DND-41 (cell line): ENCODE results near the gene WDPCP.

Source experiments
- EZH2 ChIP-seq: IDR thresholded peaks from 3 replicates; pipeline ENCODE4 v1.6.1; 2012; ENCODE audit warnings: borderline replicate concordance, low read depth, mild to moderate bottlenecking, moderate library complexity, low read length, inconsistent platforms; ENCODE audit not compliant: severe bottlenecking
- TF ChIP-seq, protein P1 (sequence below): IDR thresholded peaks from 2 replicates; pipeline ENCODE4 v1.5.1; 2012; ENCODE audit warnings: borderline replicate concordance, low read length, moderate library complexity, mild to moderate bottlenecking; ENCODE audit not compliant: poor library complexity, severe bottlenecking; ENCODE audit errors: extremely low read depth

DNA sequence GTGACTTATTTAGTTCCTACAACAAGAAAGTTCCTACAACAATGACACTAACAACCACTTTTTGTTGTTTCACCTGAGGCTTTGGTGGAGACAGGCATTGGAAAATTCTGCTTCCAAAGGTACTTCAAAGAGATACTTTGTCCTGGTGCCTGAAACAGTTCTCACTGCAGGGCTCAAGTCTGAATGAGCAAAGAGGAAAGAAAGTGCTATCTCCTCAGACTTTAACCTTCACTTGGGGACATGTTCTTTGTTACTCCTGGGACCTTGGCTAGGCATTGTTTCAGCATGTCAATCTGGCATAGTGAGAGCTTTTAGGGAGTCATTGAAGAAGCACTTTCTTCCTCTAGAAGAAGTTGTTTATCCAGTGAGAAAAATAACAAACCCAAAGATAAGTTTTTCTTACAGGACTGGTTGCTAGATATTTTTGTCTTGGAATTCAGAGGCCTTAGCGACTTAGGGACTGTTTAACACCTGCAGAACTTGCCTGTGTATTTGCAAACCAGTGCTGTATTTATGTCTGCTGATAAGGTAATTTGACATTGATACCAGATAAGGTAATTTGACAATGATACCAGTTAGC, 12.7 kb upstream of the WDPCP start:
- TF ChIP-seq, protein P1, sequence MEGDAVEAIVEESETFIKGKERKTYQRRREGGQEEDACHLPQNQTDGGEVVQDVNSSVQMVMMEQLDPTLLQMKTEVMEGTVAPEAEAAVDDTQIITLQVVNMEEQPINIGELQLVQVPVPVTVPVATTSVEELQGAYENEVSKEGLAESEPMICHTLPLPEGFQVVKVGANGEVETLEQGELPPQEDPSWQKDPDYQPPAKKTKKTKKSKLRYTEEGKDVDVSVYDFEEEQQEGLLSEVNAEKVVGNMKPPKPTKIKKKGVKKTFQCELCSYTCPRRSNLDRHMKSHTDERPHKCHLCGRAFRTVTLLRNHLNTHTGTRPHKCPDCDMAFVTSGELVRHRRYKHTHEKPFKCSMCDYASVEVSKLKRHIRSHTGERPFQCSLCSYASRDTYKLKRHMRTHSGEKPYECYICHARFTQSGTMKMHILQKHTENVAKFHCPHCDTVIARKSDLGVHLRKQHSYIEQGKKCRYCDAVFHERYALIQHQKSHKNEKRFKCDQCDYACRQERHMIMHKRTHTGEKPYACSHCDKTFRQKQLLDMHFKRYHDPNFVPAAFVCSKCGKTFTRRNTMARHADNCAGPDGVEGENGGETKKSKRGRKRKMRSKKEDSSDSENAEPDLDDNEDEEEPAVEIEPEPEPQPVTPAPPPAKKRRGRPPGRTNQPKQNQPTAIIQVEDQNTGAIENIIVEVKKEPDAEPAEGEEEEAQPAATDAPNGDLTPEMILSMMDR, result no peak
- TF ChIP-seq EZH2, result no peak
